Measurements from ENCODE around the gene SHLD1. TPM values are rescaled to one million over a fixed set of nuclear protein-coding genes. Genes with fewer than 3 reads are reported as not detected.
"Not testable (repeated sequence)": the region's sequence is repeated elsewhere in the genome, so short reads cannot be mapped to it uniquely, and the experiment has no call there.

The SHLD1 gene
- total and polyA plus RNA-seq, 7 donors, result 3.7 to 16.8 (median 8.6) TPM

DNA sequence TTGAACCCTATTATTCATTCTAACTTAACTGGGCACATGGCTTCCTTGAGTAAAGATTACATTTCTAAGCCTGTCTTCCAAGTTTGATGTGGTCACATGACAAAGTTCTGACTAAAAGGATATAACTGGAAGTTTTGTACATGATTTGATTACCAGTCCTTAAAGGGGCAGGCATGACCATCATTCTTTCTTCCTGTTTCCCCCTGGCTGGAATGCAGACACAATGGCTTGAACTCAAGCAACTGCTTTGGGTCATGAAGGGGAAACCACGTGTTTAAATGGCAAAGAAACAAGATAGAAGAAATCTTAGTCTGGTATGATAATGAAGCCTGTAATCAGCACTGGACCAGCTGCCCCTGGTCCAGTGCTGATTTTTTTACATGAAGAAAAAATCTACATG is 15.6 kb upstream of the SHLD1 start:
- no peak for DNase-seq
- WGBS, 3 donors, result 26 to 48% (median 41%) methylated on average over 1 of the region's 1 CpG
- no peak for ATAC-seq
- TF ChIP-seq, protein P1, sequence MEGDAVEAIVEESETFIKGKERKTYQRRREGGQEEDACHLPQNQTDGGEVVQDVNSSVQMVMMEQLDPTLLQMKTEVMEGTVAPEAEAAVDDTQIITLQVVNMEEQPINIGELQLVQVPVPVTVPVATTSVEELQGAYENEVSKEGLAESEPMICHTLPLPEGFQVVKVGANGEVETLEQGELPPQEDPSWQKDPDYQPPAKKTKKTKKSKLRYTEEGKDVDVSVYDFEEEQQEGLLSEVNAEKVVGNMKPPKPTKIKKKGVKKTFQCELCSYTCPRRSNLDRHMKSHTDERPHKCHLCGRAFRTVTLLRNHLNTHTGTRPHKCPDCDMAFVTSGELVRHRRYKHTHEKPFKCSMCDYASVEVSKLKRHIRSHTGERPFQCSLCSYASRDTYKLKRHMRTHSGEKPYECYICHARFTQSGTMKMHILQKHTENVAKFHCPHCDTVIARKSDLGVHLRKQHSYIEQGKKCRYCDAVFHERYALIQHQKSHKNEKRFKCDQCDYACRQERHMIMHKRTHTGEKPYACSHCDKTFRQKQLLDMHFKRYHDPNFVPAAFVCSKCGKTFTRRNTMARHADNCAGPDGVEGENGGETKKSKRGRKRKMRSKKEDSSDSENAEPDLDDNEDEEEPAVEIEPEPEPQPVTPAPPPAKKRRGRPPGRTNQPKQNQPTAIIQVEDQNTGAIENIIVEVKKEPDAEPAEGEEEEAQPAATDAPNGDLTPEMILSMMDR (IDR thresholded peaks at IDR 0.05), result no peak
- intact Hi-C loops (cut with DNase I), result no loop called here
- H3K27ac ChIP-seq, result no peak overlapping the region
- H3K4me3 ChIP-seq, result no peak overlapping the region
- no peaks in the 10 kb centered on the region for H3K4me1 ChIP-seq
- H3K36me3 ChIP-seq (ENCODE audit: insufficient read depth in 1 of 2, low read depth in 1 of 2), result no peaks in the 10 kb centered on the region
- H3K9me3 ChIP-seq, result no peaks in the 10 kb centered on the region
- H3K27me3 ChIP-seq (ENCODE audit: insufficient read depth in 3 of 3, low read length in 2 of 3), result peaks cover 0 to 2% (median 0%) of the 10 kb centered on the region in 3 donors

DNA sequence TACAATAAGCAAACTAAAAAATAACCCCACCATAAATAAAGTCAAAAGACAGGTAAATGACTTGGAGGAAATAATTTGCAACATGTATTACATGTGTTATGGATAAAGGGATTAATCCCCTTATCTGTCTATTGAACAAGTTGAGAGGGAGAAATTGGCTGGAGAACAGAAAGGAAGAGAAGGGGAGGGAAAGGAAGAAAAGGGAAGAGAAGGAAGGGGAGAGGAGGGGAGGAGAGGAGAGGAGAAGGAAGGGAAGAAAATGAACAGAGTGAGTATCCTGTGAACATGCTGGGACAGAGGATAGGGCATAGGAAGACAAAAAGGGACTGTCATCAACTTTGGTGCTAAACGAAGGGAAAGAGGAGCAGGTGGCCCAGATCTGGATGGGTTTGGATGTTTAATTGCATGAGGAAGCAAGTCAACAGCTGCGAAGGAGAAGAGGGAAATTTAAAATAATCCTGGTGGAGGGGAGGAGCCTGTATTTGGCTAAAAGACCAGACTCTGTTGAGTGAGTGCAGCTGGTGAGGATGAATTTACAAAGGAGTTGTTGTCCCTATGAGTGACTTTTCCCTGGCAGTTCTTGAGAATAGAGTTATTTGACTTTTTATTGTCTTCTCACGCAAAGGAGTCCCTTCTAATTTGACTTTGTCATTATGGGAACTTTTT is 14.2 kb upstream of the SHLD1 start:
- Histone ChIP-seq H3K27me3 (ENCODE audit: insufficient read depth in 3 of 3, low read length in 2 of 3) (peaks cover 0 to 2% (median 0%) of the 10 kb centered on the region in 3 donors), H3K36me3 (ENCODE audit: insufficient read depth in 1 of 2, low read depth in 1 of 2) (no peaks in the 10 kb centered on the region), H3K4me3 (no peak overlapping the region), H3K27ac (no peak overlapping the region), H3K9me3 (no peaks in the 10 kb centered on the region), H3K4me1 (no peaks in the 10 kb centered on the region)
- intact Hi-C loops (cut with DNase I), result no loop called here
- TF ChIP-seq, protein P1 (IDR thresholded peaks at IDR 0.05), result no peak
- DNase-seq, result no peak
- WGBS, 3 donors, result 28 to 45% (median 28%) methylated on average over 3 of the region's 3 CpGs
- no peak for ATAC-seq

- 65 to 76% (median 71%) methylated on average over 3 of the region's 3 CpGs for WGBS, 3 donors
- intact Hi-C loops (cut with DNase I), result no loop called here
- Histone ChIP-seq H3K4me3 (no peak overlapping the region), H3K27ac (no peak overlapping the region), H3K4me1 (no peaks in the 10 kb centered on the region), H3K9me3 (no peaks in the 10 kb centered on the region), H3K36me3 (ENCODE audit: insufficient read depth in 1 of 2, low read depth in 1 of 2) (no peaks in the 10 kb centered on the region), H3K27me3 (ENCODE audit: insufficient read depth in 3 of 3, low read length in 2 of 3) (peaks cover 0 to 2% (median 0%) of the 10 kb centered on the region in 3 donors)
- TF ChIP-seq, protein P1 (IDR thresholded peaks at IDR 0.05), result no peak
- DNase-seq (no peak), ATAC-seq (no peak)
Measured at GRCh38 chr20:5737619-5737953, 12.6 kb upstream of the SHLD1 start.

DNA sequence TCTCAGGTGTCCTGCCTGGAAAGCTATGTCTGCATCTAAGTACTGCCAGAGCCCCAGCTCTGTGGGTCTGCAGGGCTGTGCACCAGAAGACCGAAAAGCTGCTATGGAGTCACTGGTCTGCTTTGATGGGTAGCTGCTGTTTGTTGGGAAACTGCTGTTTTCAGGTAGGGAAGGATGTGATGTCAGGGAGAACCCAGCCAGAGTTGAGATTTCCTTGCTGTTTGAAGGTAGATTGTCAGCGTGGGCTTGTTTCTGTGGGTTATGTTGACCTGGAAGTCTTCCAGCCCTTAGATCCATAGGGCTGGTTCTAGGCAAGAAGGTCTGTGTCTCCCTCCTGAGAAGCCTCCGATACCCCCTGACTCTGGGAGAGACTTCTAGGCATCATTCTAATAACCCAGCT is 12.2 kb upstream of the SHLD1 start:
- ATAC-seq, result no peak
- H3K4me3 ChIP-seq, result no peak overlapping the region
- no peak overlapping the region for H3K27ac ChIP-seq
- no peaks in the 10 kb centered on the region for H3K9me3 ChIP-seq
- peaks cover 0 to 2% (median 0%) of the 10 kb centered on the region in 3 donors for H3K27me3 ChIP-seq (ENCODE audit: insufficient read depth in 3 of 3, low read length in 2 of 3)
- H3K36me3 ChIP-seq (ENCODE audit: insufficient read depth in 1 of 2, low read depth in 1 of 2), result no peaks in the 10 kb centered on the region
- no peak for DNase-seq
- H3K4me1 ChIP-seq, result no peaks in the 10 kb centered on the region
- TF ChIP-seq, protein P1 (IDR thresholded peaks at IDR 0.05), result no peak
- 86 to 91% (median 90%) methylated on average over 3 of the region's 3 CpGs for WGBS, 3 donors
- intact Hi-C loops (cut with DNase I), result no loop called here

GRCh38 chr20:5740643-5741042 is 9.6 kb upstream of the SHLD1 start:
- H3K4me1 ChIP-seq; DNase-seq; intact Hi-C loops (cut with DNase I); H3K27me3 ChIP-seq (ENCODE audit: insufficient read depth in 3 of 3, low read length in 2 of 3); H3K9me3 ChIP-seq; H3K4me3 ChIP-seq; ATAC-seq; H3K27ac ChIP-seq; H3K36me3 ChIP-seq (ENCODE audit: insufficient read depth in 1 of 2, low read depth in 1 of 2): not testable (repeated sequence)
- 94 to 97% (median 96%) methylated on average over 5 of the region's 5 CpGs for whole genome bisulfite sequencing, 3 donors
